GM19240 (cell line): ENCODE measurements around the gene ZNF674.
"Not testable (repeated sequence)": the region's sequence is repeated elsewhere in the genome, so short reads cannot be mapped to it uniquely, and the experiment has no call there.

ENCODE experiments used
- DNase-seq: peaks from one replicate; pipeline ENCODE4 v3.0.0; 2011; ENCODE audit warnings: low spot score; ENCODE audit not compliant: insufficient read length

Gene ZNF674

DNA sequence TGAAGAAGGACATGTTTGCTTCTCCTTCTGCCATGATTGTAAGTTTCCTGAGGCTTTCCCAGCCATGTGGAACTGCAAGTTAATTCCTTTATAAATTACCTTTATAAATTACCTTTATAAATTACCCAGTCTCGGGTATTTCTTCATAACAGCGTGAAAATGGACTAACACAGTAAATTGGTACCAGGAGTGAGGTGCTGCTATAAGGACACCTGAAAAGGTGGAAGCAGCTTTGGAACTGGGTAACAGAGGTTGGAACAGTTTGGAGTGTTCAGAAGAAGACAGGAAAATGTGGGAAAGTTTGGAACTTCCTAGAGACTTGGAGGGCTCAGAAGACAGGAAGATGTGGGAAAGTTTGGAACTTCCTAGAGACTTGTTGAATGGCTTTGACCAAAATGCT is 66.6 kb downstream of the ZNF674 start:
- DNase-seq: not testable (repeated sequence)

GRCh38 chrX:46477435-46477834 is 67.8 kb downstream of the ZNF674 start:
- DNase-seq: no peak

GRCh38 chrX:46465203-46465602 is 80.0 kb downstream of the ZNF674 start:
- no peak for DNase-seq

DNA sequence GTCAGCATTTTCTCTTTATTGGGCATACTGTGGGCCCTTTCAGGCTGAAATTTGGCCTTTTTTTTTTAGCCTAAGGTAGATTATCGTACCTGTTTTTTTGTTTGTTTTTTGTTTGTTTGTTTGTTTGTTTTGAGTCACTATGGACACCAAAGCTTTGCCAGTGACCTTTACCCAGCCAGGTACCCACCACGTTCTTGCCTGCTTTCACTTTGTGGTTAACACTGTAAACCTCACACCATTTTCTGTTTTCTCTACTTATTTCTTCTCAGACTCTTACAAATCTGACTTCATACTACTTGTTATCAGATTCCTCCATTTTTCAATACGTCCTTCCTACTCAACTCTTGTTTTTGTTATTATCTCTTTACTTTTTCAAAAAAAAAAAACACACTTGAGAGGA is 81.5 kb downstream of the ZNF674 start:
- DNase-seq: no peak

DNA sequence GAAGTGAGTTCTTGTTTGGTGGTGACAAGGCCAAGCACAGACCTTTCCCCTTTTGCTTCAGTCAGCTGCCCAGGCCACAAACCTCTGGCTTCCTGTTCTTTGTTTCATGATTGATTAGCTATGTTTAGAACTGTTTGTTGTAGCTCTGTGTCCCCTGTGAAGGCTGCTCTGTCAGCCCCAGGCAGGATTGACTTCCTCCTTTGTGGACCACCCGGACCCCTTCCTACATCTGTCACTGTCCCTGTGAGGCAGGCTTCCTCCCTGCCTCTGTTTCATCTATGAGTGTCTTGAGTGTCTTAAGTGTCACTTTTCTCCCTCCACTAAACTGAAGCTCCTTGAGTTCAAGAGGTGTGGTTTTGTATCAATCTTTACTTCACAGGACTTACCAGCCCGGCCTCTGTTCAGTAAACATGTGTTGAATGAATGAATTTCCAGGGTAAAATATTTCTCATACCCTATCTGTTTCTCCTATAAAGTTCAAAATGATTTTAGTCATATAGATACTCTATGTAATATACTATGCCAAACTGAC is 83.5 kb downstream of the ZNF674 start:
- DNase-seq: no peak

DNA sequence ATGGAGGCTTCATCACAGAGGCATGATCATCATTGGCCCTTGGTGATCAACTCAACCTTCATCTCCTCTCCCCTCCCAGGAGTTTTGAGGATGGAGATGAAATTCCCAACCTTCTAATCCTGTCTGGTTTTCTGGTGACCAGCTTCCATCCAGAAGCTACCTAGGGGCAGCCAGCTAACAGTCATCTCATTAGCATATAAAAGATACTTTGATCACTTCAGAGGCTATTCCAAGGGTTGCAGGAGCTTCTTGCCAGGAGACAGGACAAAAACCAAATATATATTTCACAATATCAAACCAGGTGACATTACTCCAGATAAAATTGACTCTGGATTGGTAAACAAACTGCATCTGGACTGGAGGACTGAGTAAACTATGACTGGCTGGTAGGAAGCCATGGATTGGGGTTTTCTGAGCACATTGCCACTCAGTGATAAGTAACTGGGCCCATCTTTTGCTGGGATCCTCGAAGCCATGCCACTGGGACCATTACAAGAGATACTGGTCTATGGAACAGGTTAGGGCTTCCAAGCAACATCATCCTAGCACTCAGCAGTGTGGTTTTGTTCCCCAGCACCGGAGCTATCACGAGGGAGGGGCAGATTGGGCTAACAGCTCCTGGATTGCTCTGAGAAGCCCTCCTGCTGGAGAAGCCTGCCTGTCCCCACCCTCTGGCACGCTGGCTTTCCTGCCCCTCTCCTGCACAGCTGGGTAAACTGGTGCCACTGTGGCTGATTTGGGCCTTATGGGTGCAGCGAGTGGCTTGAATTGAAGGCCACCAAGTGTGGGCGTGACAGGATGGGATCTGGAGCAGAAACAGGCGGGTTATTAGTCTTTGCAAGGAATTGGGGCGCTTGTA is 84.2 kb downstream of the ZNF674 start:
- DNase-seq: not testable (repeated sequence)

DNA sequence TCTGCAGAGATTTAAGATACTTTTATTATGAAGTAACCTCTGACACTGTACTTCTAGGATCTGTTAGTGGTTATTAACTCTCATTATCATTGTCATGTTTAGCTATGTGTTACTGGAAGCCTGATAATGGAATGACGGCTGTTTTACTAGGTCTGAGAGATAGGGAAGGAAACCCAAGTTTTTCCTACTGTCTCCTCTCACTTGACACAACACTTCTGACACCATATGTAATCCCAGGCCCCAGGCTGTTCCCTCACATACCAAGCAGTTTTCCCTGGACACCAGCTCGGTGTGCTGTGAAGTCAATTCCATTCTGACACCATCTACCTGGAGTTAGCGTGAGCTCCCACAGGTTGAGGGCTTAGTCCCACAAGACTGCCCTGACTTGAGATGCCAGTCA is 85.6 kb downstream of the ZNF674 start:
- no peak for DNase-seq

GRCh38 chrX:46456125-46456922 is 88.9 kb downstream of the ZNF674 start:
- no peak for DNase-seq
